KBM-7 (cell line): ENCODE data around the gene RBM12.

Experiments used
- DNase-seq: peaks from one replicate; pipeline ENCODE4 v3.0.0-alpha.2; 2015
- in situ Hi-C: fragments of 300-500 bp; cut with MboI; formaldehyde crosslinking; loops from 2 replicates; pipeline ENCODE4 v1.14.3; 2020; ENCODE audit warnings: low sequenced_read_pairs, low pct_unique_long_range_greater_than_20kb, mixed read lengths

RBM12 gene

DNA sequence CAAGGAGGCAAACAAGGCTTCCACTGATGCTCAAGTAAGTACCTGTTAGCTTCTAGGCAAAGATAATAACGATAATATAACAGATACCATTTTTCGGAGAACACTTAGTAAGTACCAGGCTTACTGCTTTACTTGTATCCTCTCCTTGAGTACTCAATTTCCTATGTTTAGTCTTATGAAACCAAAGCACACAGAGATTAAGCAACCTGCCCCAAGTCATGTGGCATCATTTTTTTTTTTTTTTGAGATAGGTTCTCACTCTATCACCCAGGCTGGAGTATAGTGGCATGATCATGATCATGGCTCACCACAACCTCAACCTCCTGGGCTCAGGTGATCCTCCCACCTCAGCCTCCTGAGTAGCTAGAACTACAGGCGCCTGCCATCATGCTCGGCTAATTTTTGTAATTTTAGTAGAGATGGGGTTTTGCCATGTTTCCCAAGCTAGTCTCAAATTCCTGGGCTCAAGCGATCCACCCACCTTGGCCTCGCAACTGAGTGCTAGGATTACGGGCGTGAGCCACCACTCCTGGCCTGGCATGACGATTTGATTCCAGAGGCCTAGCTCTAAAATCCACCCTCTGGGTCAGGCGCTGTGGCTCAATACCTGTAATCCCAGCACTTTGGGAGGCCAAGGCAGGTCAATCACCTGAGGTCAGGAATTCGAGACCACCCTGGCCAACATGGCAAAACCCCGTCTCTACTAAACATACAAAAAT lies 35.1 kb downstream of the RBM12 start:
- in situ Hi-C loops, result no loop called here
- DNase-seq, result no peak

DNA sequence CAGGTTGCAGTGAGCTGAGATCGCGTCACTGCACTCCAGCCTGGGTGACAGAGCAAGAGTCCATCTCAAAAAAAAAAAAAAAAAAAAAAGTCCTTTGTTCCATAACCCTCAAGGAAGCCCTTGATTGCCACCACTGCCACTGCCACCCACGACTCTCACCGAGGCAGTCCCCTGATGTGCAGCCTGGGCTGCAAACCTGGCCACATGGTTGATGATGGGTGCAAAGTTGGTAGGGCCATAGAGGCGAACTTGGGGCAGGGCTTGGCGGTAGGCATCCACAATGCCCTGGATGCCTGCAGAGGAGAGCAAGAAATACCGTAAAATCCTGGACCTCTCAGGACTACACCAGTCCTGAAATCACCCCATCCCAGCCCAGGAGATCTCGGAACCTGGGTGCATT lies 37.6 kb downstream of the RBM12 start:
- in situ Hi-C loops, result no loop called here
- DNase-seq, result no peak

DNA sequence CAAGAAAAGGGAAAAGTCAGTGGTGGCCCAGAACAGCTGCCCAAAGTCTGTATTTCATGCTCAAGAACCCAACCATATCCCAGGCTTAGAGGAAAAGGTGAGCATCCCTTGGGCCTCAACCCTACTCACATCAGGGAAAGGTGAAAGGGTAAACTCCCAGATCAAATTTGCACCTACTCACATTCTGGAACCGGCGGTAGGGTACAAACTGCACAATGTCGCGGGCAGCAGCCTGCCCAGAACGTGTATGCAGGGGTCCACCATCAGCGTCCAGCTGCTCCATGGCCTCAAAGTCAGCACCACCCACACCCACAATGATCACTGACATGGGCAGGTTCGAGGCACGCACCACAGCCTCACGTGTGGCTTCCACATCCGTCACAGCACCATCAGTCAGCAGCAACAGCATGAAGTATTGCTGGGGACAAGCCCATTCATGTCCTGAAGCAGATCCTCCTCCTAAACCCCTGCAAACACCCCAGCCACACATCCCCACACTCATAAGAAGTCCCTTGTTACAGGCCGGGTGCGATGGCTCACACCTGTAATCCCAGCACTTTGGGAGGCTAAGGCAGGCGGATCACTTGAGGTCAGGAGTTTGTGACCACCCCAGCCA lies 38.2 kb downstream of the RBM12 start:
- in situ Hi-C loops, result no loop called here
- DNase-seq, result no peak

DNA sequence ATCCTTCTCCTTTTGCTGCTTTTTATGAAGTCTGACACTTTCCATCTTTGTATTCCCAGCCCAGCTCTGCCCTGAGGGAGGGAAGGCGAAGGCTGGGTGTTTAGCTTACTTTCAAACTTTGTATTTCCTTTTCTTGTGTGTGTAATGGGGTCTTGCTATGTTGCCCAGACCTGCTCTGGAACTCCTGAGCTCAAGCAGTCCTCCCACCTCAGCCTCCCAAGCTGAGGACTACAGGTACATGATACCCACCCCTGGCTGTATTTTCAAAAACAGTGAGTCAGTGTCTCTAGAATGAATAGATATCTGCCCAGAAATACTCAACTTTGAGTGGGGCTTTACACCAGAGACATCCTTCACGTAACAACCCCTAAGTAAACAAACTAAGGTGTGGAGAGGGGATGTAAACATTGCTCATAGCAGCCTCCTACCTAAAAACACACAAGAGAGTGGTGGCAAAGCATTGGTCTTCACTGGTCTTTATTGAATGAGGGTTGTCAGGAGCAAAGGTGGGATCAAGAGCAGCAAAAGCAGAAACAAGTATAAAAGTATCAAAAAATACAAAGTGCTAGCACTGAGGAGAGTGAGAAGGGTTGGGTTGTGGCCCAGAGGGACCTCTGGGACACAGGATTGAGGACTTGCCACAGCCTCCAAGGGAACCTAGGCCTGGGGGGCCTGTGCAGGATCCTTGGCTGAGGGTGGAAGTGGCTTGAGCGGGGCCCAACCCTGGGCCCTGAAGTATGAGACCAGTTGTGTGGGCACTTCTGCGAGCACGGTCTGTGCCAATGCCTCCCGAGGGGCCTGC lies 38.9 kb downstream of the RBM12 start:
- in situ Hi-C loops, result no loop called here

DNA sequence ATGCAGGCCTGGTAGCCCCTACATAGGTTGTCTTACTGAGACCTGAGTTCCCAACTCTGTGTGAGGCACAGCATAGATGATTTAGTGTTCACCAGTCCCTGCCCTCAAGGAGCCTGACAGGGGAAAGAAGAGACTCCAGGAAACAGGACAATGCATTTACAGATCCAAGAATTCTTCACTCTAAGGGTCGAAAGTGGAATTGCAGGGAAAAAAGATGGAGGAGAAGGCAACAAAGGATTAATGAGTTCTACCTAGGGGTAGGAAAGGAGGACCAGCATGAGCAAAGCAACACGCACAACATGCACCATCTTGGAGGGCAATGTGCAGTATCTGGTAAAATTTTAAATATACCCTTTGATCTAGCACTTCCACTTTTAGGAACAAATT lies 43.1 kb downstream of the RBM12 start:
- in situ Hi-C loops, result no loop called here
- DNase-seq, result no peak

More for the DNA sequence above, 38.9 kb downstream of the RBM12 start:
- DNase-seq, result no peak

DNA sequence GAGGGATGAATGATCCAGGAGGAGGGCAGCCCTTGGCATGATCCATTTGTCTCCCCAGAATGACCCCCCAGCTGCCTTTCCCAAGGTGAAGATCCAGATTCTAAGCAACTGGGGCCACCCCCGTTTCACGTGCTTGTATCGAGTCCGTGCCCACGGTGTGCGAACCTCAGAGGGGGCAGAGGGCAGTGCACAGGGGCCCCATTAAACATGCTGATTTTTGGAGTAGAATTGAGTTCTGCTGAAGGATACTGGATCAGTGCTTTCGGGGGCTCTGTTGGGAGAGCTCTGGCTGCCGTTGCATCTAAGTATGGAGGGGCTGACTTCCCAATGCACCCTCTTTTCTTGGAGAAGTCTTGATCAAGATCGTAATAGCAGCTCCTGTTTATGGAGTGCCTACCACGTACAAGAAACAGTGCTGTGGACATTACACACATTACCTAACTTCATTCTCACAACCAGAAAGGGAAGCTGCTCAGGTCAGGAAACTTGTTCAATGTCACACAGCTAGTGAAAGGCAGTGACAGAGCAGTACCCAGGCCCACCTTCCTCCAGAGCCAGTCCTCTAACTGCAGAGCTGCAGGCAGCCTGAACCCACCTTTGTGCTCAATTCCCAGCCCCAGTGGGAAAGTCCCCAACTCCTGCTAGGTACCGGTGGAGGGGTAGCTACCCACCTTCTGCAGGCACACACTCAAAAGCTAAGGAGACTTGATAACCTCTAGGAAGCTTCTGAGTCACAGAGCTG lies 43.7 kb downstream of the RBM12 start:
- in situ Hi-C loops, result no loop called here
- no peak for DNase-seq

GRCh38 chr20:35619196-35620095 lies 45.3 kb downstream of the RBM12 start:
- in situ Hi-C loops, result no loop called here

GRCh38 chr20:35618263-35619131 lies 46.2 kb downstream of the RBM12 start:
- no peak for DNase-seq
- in situ Hi-C loops, result no loop called here

More at GRCh38 chr20:35619196-35620095, 45.3 kb downstream of the RBM12 start:
- DNase-seq, result peak; percentile 87

DNA sequence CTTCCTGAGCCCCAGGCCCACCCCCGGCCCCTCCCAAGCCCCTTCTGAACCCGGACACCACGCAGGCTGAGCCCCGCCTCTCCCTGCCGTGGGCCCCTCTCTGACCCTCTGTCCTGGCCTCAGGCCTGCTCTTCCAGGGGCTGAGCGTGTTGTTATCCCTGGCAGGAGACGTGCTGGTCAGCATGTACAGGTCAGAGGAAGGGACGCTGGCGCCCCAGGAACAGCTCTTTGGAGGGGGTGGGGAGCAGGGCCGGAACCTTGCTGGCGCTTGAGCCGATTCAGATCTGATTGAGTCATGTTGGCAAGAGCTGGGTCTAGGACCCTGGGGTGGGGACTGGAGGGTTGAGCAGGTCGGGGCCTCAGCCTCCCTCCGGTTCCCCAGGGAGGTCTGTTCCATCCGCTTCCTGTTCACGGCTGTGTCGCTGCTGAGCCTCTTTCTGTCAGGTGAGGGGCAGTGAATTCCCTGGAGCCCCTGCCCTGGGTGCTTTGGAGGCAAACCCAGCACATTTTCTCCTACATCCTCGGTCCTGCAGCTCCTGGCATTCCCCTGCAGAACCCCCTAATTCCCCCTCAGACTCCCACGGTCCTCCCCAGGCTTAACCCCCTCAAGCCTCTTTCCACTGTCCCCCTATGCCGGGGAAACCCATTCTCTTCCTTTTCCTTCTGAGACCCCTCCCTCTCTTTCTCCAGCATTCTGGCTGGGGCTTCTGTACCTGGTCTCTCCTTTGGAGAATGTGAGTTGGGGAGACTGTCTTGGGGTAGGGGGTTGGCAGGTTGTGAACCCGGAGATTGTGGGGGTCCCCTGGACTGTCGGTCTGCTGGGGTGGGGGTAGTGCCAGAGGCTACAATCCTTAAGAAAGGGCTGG lies 47.1 kb downstream of the RBM12 start:
- DNase-seq, result peak; percentile 71
- in situ Hi-C loops, result no loop called here

DNA sequence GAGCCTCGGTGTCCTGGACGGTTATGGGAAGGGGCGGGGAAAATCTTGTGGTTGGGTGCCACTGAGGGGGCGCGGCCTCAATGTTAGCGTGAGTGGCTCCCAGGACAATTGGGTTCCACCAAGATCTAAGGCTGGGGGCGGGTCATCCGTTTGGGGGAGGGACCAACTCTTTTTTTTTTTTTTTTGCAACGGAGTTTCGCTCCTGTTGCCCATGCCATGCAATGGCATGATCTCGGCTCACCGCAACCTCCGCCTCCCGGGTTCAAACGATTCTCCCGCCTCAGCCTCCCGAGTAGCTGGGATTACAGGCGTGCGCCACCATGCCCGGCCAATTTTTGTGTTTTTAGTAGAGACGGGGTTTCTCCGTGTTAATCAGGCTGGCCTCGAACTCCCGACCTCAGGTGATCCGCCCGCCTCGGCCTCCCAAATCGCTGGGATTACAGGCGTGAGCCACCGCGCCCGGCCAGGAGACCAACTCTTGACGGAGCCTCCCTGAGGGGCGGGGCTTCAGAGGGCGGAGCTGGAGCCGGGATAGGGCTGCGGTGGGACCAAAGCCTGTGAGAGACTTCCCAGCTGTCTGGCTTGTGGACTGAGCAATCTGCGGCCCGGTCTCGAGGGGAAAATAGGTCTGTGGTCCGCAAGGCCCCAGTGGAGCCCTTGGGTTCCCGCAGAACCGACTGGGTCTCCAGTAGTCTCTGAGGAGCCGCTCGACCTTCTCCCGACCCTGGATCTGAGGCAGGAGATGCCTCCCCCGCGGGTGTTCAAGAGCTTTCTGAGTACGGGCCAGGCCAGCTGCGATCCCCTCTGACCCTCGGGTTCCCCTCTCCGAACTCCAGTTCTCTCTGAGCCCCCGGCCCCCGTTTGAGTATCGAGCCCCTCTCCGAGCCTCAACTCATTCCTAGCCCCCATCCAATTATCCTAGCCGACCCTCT lies 48.0 kb downstream of the RBM12 start:
- DNase-seq, result peak; percentile 100
- in situ Hi-C loops, result no loop called here

DNA sequence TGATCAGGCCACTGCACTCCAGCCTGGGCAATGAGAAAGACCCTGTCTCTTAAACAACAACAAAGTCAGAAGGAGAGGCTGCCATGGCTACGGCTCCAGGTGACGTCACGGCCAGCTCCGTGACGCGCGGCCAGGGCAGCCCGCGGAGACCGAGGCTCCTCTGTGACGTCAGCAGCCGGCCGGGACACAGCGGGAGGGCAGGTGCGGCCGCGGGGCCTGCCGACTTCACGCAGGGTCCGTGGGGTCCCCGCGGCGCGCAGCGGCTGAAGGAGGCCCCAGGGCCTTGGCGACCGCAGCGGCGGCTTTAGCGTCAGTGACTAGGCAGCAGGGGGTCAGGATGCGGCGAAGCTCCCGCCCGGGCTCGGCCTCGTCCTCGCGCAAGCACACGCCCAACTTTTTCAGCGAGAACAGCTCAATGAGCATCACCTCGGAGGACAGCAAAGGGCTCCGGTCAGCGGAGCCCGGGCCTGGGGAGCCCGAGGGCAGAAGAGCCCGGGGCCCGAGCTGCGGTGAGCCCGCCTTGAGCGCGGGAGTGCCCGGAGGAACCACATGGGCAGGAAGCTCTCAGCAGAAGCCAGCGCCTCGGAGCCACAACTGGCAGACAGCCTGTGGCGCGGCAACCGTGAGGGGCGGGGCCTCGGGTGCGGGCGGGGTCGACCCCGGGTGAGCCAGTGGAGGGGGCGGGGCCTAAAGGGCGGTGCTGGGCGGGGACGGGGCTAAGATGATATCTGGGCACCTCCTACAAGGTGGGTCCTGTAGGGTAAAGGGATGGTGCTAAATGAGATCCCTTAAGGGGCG lies 48.8 kb downstream of the RBM12 start, which contains the start of gene SPAG4:
TSS of gene SPAG4 (plus strand) at position 163 of the 798 bp plus-strand sequence. CDS start at position 338, 175 bp downstream.
- DNase-seq, result no peak
- in situ Hi-C loops, result no loop called here

DNA sequence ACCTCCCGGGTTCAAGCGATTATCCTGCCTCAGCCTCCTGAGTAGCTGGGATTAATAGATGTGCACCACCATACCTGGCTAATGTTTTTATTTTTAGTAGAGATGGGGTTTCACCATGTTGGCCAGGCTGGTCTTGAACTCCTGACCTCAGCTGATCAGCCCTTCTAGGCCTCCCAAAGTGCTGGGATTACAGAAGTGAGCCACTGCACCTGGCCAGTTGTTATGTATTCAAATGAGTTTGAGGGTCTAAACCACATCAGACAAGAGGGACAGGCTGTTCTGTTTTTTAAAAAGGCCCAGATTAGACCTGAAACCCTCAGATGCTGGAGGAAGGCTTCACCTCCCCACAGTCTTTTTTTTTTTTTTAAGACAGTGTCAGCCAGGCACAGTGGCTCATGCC lies 53.2 kb downstream of the RBM12 start:
- in situ Hi-C loops, result no loop called here
- DNase-seq, result no peak

DNA sequence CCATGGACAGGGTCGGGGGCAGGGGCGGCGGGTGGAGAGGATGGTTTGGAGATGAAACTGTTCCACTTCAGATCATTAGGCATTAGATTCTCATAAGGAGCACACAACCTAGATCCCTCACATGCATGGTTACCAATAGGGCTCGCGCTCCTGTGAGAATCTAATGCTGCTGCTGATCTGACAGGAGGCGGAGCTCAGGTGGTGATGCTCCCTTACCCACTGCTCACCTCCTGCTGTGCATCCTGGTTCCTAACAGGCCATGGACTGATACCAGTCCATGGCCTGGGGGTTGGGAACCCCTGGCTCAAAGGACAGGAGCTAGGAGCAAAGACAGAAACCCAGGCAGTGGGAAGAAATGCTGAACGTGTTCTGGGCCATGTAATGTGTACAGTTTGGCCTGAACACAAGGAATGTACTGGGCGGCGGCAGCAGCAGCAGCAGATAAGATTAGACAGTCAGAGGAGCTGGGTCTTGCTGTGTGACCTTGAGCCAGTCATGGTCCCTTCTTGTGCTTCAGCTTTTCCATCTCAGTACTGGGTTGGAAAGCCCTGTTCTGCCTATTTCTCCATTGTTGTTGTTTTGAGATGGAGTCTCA lies 53.8 kb downstream of the RBM12 start:
- in situ Hi-C loops, result no loop called here
- no peak for DNase-seq

GRCh38 chr20:35607003-35607735 lies 57.5 kb downstream of the RBM12 start:
- DNase-seq, result no peak
- in situ Hi-C loops, result no loop called here
